Uterus (tissue), 4 donors: ENCODE data around the gene CADPS2. TPM values are rescaled to one million over a fixed set of nuclear protein-coding genes. Genes with fewer than 3 reads are reported as not detected.

ENCODE experiments used
- DNase-seq, 2 donors: peaks; one replicate each; pipeline ENCODE4 v3.0.0-alpha.2; 2019 to 2020
- H3K27ac ChIP-seq, 2 donors: fragments of 200-600 bp; sonication (generic); 1 replicate in 1 of 2; 2 replicates in 1 of 2; pipeline ENCODE4 v1.5.1; 2016 to 2018
- H3K27me3 ChIP-seq, 2 donors: fragments of 200-600 bp; sonication (generic); one replicate each; pipeline ENCODE4 v1.5.1; 2018 to 2019; ENCODE audit warnings: control low read depth in 1 of 2
- H3K36me3 ChIP-seq, 2 donors: fragments of 200-600 bp; sonication (generic); one replicate each; pipeline ENCODE4 v1.5.1; 2019; ENCODE audit warnings: control low read depth in 1 of 2
- H3K4me1 ChIP-seq, 2 donors: fragments of 200-600 bp; sonication (generic); one replicate each; pipeline ENCODE4 v1.5.1; 2018 to 2019; ENCODE audit warnings: control low read depth in 1 of 2
- H3K4me3 ChIP-seq, 2 donors: fragments of 200-600 bp; sonication (generic); 1 replicate in 1 of 2; 2 replicates in 1 of 2; pipeline ENCODE4 v1.5.1; 2018 to 2019; ENCODE audit warnings: mild to moderate bottlenecking in 1 of 2
- H3K9me3 ChIP-seq, 2 donors: fragments of 200-600 bp; sonication (generic); one replicate each; pipeline ENCODE4 v1.5.1; 2019; ENCODE audit warnings: control low read depth in 1 of 2
- CTCF ChIP-seq, 4 experiments: fragments of 200-600 bp in 2 of 4; fragments of 450-650 bp in 2 of 4; sonication (generic) in 2 of 4; IDR thresholded peaks; one replicate each; pipeline ENCODE4 v1.5.1; 2016 to 2019; ENCODE audit warnings: antibody characterized with exemption in 4 of 4, mild to moderate bottlenecking in 2 of 4, moderate library complexity in 1 of 4
- POLR2A ChIP-seq, 2 donors: fragments of 450-650 bp; IDR thresholded peaks; one replicate each; pipeline ENCODE4 v1.6.1; 2016; ENCODE audit warnings: antibody characterized with exemption in 2 of 2, mild to moderate bottlenecking in 1 of 2, moderate library complexity in 1 of 2
- intact Hi-C: fragments of 100-400 bp; cut with DNase I; formaldehyde crosslinking; loops from one replicate; pipeline ENCODE4 v1.15.1; 2023; ENCODE audit warnings: low total_unique reads
- total RNA-seq, 4 donors: library from RNA; depleted of rRNA in 3 of 4; stranded (reverse); fragments of >200 nt in 3 of 4; gene quantifications; one replicate each; pipeline versions ENCODE4 v1.1.0 to v1.2.4, GENCODE V29; 2014 to 2023
- donor health status: DM: yes; HTN: yes; CAD: no.

The CADPS2 gene
- total RNA-seq, 4 donors from 2014 or later, result 11.5 to 119 (median 36.8) TPM

GRCh38 chr7:122709930-122710646 is 176.2 kb downstream of the CADPS2 start:
- Histone ChIP-seq H3K27me3 (no peaks in the 10 kb centered on the region), H3K4me1 (no peaks in the 10 kb centered on the region), H3K27ac (no peak overlapping the region), H3K4me3 (no peak overlapping the region), H3K9me3 (no peaks in the 10 kb centered on the region), H3K36me3 (no peaks in the 10 kb centered on the region)
- TF ChIP-seq POLR2A (IDR thresholded peaks at IDR 0.05), result no peak
- no peak for TF ChIP-seq CTCF (IDR thresholded peaks at IDR 0.05)
- no peak for DNase-seq
- intact Hi-C loops, result no loop called here

DNA sequence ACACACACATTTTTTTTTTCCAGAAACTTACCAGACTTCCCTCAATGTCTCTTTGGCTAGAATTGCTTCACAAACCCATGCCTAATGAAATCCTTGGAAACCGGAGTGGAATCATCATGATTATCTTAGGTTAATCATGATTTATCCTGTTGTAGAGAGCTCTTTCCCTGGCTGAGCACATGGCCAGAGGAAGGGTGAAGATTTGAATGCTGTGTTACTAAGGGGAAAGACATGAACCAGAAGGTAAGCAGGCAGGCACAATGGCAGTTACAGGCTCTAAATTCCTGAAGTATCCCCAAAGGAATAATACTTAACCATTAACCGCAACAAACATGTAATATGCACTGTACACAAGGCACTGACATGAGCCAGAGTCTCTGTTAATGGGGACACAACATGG is 179.4 kb downstream of the CADPS2 start:
- Histone ChIP-seq H3K4me3 (no peak overlapping the region), H3K9me3 (no peaks in the 10 kb centered on the region)
- intact Hi-C loops, result no loop called here

DNA sequence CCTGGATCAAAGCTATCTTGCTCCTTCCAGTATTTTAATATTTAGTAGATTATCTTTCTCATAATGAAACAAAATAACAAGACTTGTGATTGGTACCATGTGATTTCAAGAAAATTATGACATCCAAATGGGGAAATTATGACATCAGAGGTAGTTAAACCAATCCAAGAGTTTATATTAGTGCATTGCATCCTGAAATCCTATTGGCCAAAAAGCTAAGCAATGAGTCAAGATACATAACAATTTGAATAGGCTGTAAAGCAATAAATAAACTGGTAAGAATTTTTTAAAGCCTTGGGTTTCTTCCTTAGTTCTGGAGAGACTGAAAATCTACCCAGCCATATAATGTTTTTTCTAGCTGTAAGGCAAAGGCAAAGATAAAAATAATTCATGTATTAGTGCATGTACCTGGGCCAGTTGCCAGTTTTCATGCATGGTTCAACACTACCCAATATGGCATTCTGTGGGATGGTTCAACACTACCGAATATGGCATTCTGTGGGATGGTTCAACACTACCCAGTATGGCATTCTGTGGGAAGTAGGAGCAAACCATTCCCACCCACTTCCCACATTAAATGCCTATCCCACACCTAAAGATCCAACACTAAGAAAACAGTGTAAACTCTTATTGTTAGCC is 183.3 kb downstream of the CADPS2 start, which contains the start of gene RNF148:
TSS of gene RNF148 (minus strand) at position 51 of the 639 bp plus-strand sequence. CDS start 172 bp downstream, outside the sequence.
- H3K36me3 ChIP-seq, result no peaks in the 10 kb centered on the region
- no peak within 1 kb of the TSS for H3K4me3 ChIP-seq
- H3K27ac ChIP-seq, result no peak within 1 kb of the TSS
- no peaks in the 10 kb centered on the region for H3K9me3 ChIP-seq
- intact Hi-C loops, result no loop called here
- no peak for TF ChIP-seq CTCF (IDR thresholded peaks at IDR 0.05)
- no peak for TF ChIP-seq POLR2A (IDR thresholded peaks at IDR 0.05)
- no peak for DNase-seq
- no peaks in the 10 kb centered on the region for H3K4me1 ChIP-seq
- H3K27me3 ChIP-seq, result no peaks in the 10 kb centered on the region

More for the DNA sequence above, 179.4 kb downstream of the CADPS2 start:
- H3K36me3 ChIP-seq, result no peaks in the 10 kb centered on the region
- no peaks in the 10 kb centered on the region for H3K4me1 ChIP-seq
- TF ChIP-seq POLR2A (IDR thresholded peaks at IDR 0.05) (no peak), CTCF (IDR thresholded peaks at IDR 0.05) (no peak)
- no peak overlapping the region for H3K27ac ChIP-seq
- DNase-seq, result no peak
- H3K27me3 ChIP-seq, result no peaks in the 10 kb centered on the region

- H3K27me3 ChIP-seq, result no peaks in the 10 kb centered on the region
- no peaks in the 10 kb centered on the region for H3K9me3 ChIP-seq
- TF ChIP-seq CTCF (IDR thresholded peaks at IDR 0.05), result no peak
- TF ChIP-seq POLR2A (IDR thresholded peaks at IDR 0.05), result no peak
- no peak for DNase-seq
- no peaks in the 10 kb centered on the region for H3K4me1 ChIP-seq
- H3K36me3 ChIP-seq, result no peaks in the 10 kb centered on the region
- H3K27ac ChIP-seq, result no peak within 1 kb of the TSS
- no peak within 1 kb of the TSS for H3K4me3 ChIP-seq
- intact Hi-C loops, result no loop called here
Observed at GRCh38 chr7:122699017-122699416, 187.2 kb downstream of the CADPS2 start, which contains the start of gene RNF133. Gene RNF133 (minus strand): TSS chr7:122699117. CDS start chr7:122698918, 199 bp downstream.

- no peak for TF ChIP-seq CTCF (IDR thresholded peaks at IDR 0.05)
- TF ChIP-seq POLR2A (IDR thresholded peaks at IDR 0.05), result no peak
- Histone ChIP-seq H3K36me3 (no peaks in the 10 kb centered on the region), H3K9me3 (no peaks in the 10 kb centered on the region), H3K4me3 (no peak overlapping the region), H3K27ac (no peak overlapping the region), H3K4me1 (no peaks in the 10 kb centered on the region), H3K27me3 (no peaks in the 10 kb centered on the region)
- intact Hi-C loops, result no loop called here
- no peak for DNase-seq
Observed at GRCh38 chr7:122695816-122696215, 190.4 kb downstream of the CADPS2 start.
